Neural progenitor cell (in vitro differentiated cells): ENCODE data around the gene BRD7.

Experiments
- CTCF ChIP-seq: fragments of 200-600 bp; sonication (generic); IDR thresholded peaks from 2 replicates; pipeline ENCODE4 v1.5.1; 2017; ENCODE audit warnings: antibody characterized with exemption, mild to moderate bottlenecking
- EZH2 ChIP-seq: fragments of 200-600 bp; sonication (generic); IDR thresholded peaks from 2 replicates; pipeline ENCODE4 v1.6.1; 2017; ENCODE audit warnings: antibody characterized with exemption, mild to moderate bottlenecking, moderate library complexity

DNA sequence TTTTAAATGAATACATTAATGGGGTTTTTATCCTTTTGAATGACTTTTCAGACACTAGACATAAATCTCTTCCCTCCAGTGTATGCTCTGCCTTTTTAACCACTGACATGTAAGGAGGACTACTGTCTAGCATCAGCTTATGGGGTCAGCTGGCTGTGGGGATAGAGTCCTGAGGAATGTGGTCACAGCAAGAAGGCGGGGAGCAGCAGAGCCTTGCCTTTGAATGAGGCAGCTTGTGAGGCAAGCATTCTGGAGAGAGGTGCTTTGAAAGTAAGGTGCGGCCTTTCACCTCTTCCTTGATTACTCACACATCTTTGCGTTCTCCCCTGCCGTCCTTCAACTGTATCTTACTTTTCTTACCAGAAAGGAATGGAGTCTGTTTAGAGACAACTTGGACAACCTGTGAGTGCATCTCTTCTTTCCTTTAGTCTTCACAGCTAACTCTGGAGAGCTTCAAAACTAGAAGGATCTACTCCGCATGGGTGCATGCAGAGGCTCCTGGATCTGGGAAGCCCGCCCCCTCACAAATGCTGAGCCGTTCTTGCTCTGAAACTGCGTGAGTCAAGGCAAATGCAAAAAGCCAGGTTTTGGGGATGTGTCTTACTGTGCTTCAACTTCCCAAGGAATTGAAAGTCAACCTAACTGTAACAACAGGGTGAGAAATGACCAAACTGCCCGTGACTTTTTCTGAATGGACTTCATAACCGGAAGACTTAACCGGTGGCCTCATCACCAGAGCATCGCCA lies 52.5 kb downstream of the BRD7 start:
- TF ChIP-seq EZH2 = no peak
- TF ChIP-seq CTCF = no peak
